Measurements from ENCODE around the gene APOF.

DNA sequence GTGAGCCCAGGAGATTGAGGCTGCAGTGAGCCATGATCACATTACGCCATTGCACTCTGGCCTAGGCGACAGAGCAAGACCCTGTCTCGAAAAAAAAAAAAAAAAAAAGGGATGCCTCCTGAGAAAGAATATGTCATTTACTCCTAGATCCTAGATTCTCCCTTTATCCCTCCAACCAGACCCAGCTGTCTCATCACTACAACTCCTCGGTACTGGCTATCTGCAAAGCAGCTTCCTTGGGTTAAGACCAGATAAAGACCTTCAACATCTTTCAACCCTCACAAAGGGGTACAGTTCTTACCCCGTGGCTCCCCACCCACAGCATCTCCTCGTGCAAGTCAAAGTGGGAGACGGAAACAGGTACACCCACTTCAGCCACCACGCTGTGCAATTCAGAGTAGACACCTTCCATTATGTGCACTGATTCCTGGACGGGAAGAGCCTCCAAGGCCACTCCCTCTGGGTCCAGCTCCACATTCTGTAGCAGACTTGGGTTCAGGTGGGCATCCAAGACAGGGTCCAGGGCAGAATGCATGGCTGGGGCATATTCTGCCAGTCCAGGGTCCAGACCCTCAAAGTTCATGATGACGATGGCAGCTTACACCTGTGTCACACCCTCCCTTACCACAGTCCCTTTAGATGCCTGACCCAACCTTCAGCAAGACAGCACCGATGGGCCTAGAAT is 30.0 kb downstream of the APOF start:
- TF ChIP-seq, protein P1, sequence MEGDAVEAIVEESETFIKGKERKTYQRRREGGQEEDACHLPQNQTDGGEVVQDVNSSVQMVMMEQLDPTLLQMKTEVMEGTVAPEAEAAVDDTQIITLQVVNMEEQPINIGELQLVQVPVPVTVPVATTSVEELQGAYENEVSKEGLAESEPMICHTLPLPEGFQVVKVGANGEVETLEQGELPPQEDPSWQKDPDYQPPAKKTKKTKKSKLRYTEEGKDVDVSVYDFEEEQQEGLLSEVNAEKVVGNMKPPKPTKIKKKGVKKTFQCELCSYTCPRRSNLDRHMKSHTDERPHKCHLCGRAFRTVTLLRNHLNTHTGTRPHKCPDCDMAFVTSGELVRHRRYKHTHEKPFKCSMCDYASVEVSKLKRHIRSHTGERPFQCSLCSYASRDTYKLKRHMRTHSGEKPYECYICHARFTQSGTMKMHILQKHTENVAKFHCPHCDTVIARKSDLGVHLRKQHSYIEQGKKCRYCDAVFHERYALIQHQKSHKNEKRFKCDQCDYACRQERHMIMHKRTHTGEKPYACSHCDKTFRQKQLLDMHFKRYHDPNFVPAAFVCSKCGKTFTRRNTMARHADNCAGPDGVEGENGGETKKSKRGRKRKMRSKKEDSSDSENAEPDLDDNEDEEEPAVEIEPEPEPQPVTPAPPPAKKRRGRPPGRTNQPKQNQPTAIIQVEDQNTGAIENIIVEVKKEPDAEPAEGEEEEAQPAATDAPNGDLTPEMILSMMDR (IDR thresholded peaks at IDR 0.05 in 4 of 5, conservative IDR thresholded peaks at IDR 0.05 in 1 of 5) = no peak
- no peak for TF ChIP-seq POLR2A (IDR thresholded peaks at IDR 0.05)

Measured in gastrocnemius medialis (tissue), 4 donors.